Endothelial cell of umbilical vein (primary cell): Measurements from ENCODE around the gene ATF7IP. TPM values are rescaled to one million over a fixed set of nuclear protein-coding genes. Genes with fewer than 3 reads are reported as not detected.
"Not testable (repeated sequence)": the region's sequence is repeated elsewhere in the genome, so short reads cannot be mapped to it uniquely, and the experiment has no call there.

ENCODE experiments used
- BruUV-seq: library from RNA; stranded (reverse); fragments of 400-500 nt; replicated peaks from 2 replicates; lab custom pipeline; 2021; lab: Mats Ljungman, UMichigan
- CTCF ChIA-PET: fragments of 300-600, 350-600 bp; sonication (Branson Sonifier 250); formaldehyde crosslinking; loops from one replicate; lab custom pipeline; 2021; ENCODE audit warnings: antibody characterized with exemption, inconsistent platforms; lab: Charles Lee
- POLR2A ChIA-PET: fragments of 300-600, 350-600 bp; sonication (Branson Sonifier 250); formaldehyde crosslinking; loops from one replicate; lab custom pipeline; 2021; ENCODE audit warnings: antibody characterized with exemption, inconsistent platforms; lab: Charles Lee
- DNase-seq: peaks from one replicate; pipeline ENCODE4 v3.0.0-alpha.2; 2011; ENCODE audit warnings: low read depth, low spot score
- FAIRE-seq: peaks from 2 replicates; lab custom pipeline; 2011; peaks lifted over from hg19 to GRCh38; lab: Jason Lieb, UNC
- H2AFZ ChIP-seq: 2 replicates; pipeline ENCODE4 v1.6.0; 2012; ENCODE audit warnings: low read depth, low read length, control low read depth, inconsistent platforms
- H3K27ac ChIP-seq: 2 replicates; pipeline ENCODE4 v1.5.1; 2011; ENCODE audit warnings: low read depth, mild to moderate bottlenecking, control low read depth, low read length, moderate library complexity; ENCODE audit not compliant: insufficient read depth
- H3K27me3 ChIP-seq, 2 experiments: 2 replicates each; pipeline versions ENCODE4 v1.6.0 to v1.6.1; 2011; ENCODE audit warnings: low read length in 2 of 2, mixed read lengths in 1 of 2; ENCODE audit not compliant: control insufficient read depth in 2 of 2, insufficient read depth in 2 of 2
- H3K36me3 ChIP-seq, 2 experiments: 2 replicates in 1 of 2; 3 replicates in 1 of 2; pipeline ENCODE4 v1.5.1; 2011; ENCODE audit warnings: low read length in 2 of 2, mild to moderate bottlenecking in 1 of 2, moderate library complexity in 1 of 2; ENCODE audit not compliant: control insufficient read depth in 2 of 2, insufficient read depth in 2 of 2; ENCODE audit errors: extremely low read depth in 1 of 2
- H3K4me1 ChIP-seq: 3 replicates; pipeline ENCODE4 v1.5.1; 2011; ENCODE audit warnings: mild to moderate bottlenecking, low read length; ENCODE audit not compliant: control insufficient read depth, insufficient read depth; ENCODE audit errors: extremely low read depth
- H3K4me2 ChIP-seq: 2 replicates; pipeline ENCODE4 v1.6.1; 2011; ENCODE audit warnings: low read length, control low read depth, mixed read lengths; ENCODE audit not compliant: insufficient read depth
- H3K4me3 ChIP-seq, 3 experiments: fragments of 200-600 bp in 1 of 3; sonication (generic), shearing (Covaris generic) in 1 of 3; replicated peaks in 1 of 3; 2 replicates each; pipeline ENCODE4 v1.5.1; 2011 to 2016; ENCODE audit warnings: control low read depth in 3 of 3, low read length in 3 of 3, mild to moderate bottlenecking in 2 of 3, inconsistent platforms in 1 of 3, low read depth in 1 of 3, moderate library complexity in 1 of 3; ENCODE audit not compliant: insufficient read depth in 1 of 3
- H3K79me2 ChIP-seq: 2 replicates; pipeline ENCODE4 v1.6.0; 2012; ENCODE audit warnings: low read length, inconsistent platforms; ENCODE audit not compliant: control insufficient read depth, insufficient read depth
- H3K9ac ChIP-seq: replicated peaks from 2 replicates; pipeline ENCODE3; 2011; ENCODE audit warnings: low read length, control low read depth; ENCODE audit not compliant: insufficient read depth; ENCODE audit errors: extremely low read depth
- H3K9me1 ChIP-seq: replicated peaks from 3 replicates; pipeline ENCODE4 v1.6.0; 2011; ENCODE audit warnings: mild to moderate bottlenecking, low read length; ENCODE audit not compliant: control insufficient read depth, insufficient read depth; ENCODE audit errors: extremely low read depth
- H3K9me3 ChIP-seq: replicated peaks from 2 replicates; pipeline ENCODE4 v1.5.1; 2012; ENCODE audit warnings: low read length, inconsistent platforms; ENCODE audit not compliant: control insufficient read depth, insufficient read depth
- H4K20me1 ChIP-seq: replicated peaks from 2 replicates; pipeline ENCODE3; 2011; ENCODE audit warnings: mild to moderate bottlenecking, low read length; ENCODE audit not compliant: control insufficient read depth, insufficient read depth; ENCODE audit errors: extremely low read depth
- CTCF ChIP-seq, 2 donors: IDR thresholded peaks; 1 replicate in 1 of 2; 2 replicates in 1 of 2; pipeline ENCODE4 v1.5.1; 2011; ENCODE audit warnings: low read length in 2 of 2, mild to moderate bottlenecking in 2 of 2, moderate library complexity in 2 of 2, control low read depth in 1 of 2, inconsistent platforms in 1 of 2, low read depth in 1 of 2; ENCODE audit not compliant: insufficient read depth in 1 of 2; ENCODE audit errors: extremely low read depth in 1 of 2
- EZH2 ChIP-seq: IDR thresholded peaks from 2 replicates; pipeline ENCODE4 v1.6.1; 2012; ENCODE audit warnings: borderline replicate concordance, low read depth, mild to moderate bottlenecking, moderate library complexity, low read length, inconsistent platforms; ENCODE audit not compliant: severe bottlenecking
- GATA2 ChIP-seq: IDR thresholded peaks from 2 replicates; pipeline ENCODE4 v1.7.0; 2011; ENCODE audit warnings: low read depth, mild to moderate bottlenecking, moderate library complexity, mixed read lengths, low read length; ENCODE audit not compliant: insufficient read length, insufficient read depth
- JUN ChIP-seq: IDR thresholded peaks from 2 replicates; pipeline ENCODE4 v1.6.1; 2011; ENCODE audit warnings: borderline replicate concordance, low read depth; ENCODE audit not compliant: insufficient read length, insufficient read depth
- MAX ChIP-seq: IDR thresholded peaks from 2 replicates; pipeline ENCODE4 v1.6.1; 2011; ENCODE audit not compliant: insufficient read depth, insufficient read length
- MYC ChIP-seq: IDR thresholded peaks from one replicate; pipeline ENCODE4 v1.6.1; 2011; ENCODE audit warnings: mild to moderate bottlenecking, low read depth, low read length
- POLR2AphosphoS5 ChIP-seq: IDR thresholded peaks from 2 replicates; pipeline ENCODE4 v1.6.1; 2012; ENCODE audit warnings: low read depth, mild to moderate bottlenecking, control low read depth, low read length, moderate library complexity; ENCODE audit not compliant: insufficient read depth
- dilution Hi-C: fragments of 300-500 bp; cut with MboI; formaldehyde crosslinking; loops from one replicate; pipeline ENCODE4 v1.15.0; 2019; ENCODE audit warnings: low sequenced_read_pairs; ENCODE audit not compliant: extremely low pct_ligation_motif_present
- intact Hi-C: fragments of 100-400 bp; cut with micrococcal nuclease; formaldehyde crosslinking; loops from one replicate; pipeline ENCODE4 v1.10.0; 2022
- polyA plus RNA-seq, 4 experiments: library from polyadenylated mRNA; depleted of rRNA in 3 of 4; stranded (reverse) in 3 of 4; unstranded in 1 of 4; fragments of >200 nt; gene quantifications; 2 replicates each; pipeline versions ENCODE4 v1.2.1 to v1.2.3, GENCODE V29; 2011 to 2012; ENCODE audit warnings: missing spikeins in 1 of 4
- total RNA-seq: library from RNA; stranded (reverse); gene quantifications from 2 replicates; pipeline ENCODE4 v1.2.3, GENCODE V29; 2021

Gene ATF7IP
- total and polyA plus RNA-seq, 2 donors (not counting 3 experiments of a cell fraction or from before 2014, with no cell fraction given) = 14.5 to 73.5 TPM

- no peak overlapping the region for H2AFZ ChIP-seq
- H3K27ac ChIP-seq = no peak overlapping the region
- dilution Hi-C loops (no loop called here), intact Hi-C loops (loop anchor here (2.0 to 5.0 kb wide), 2 partner anchors 13 to 36 kb away; partner anchors contain the start of gene ATF7IP)
- H3K9me3 ChIP-seq = no peaks in the 10 kb centered on the region
- no peak overlapping the region for H3K4me2 ChIP-seq
- FAIRE-seq = peak; percentile 70
- H4K20me1 ChIP-seq = peaks cover 4% of the 10 kb centered on the region
- H3K36me3 ChIP-seq = no peaks in the 10 kb centered on the region
- DNase-seq = peak; percentile 77
- peaks cover 78% of the 10 kb centered on the region for H3K79me2 ChIP-seq
- no TSS peak for BruUV-seq
- peaks cover 16% of the 10 kb centered on the region for H3K4me1 ChIP-seq
- CTCF ChIA-PET = interaction anchor here (1.6 to 2.3 kb wide), 3 partner anchors 15 to 38 kb away, joined by 4 to 9 read pairs (median 6); partner anchors contain the start of gene ATF7IP
- no peaks in the 10 kb centered on the region for H3K27me3 ChIP-seq
- H3K9ac ChIP-seq = no peak overlapping the region
- H3K4me3 ChIP-seq = no peak overlapping the region
- POLR2A ChIA-PET = no interaction called here
- no peaks in the 10 kb centered on the region for H3K9me1 ChIP-seq
- TF ChIP-seq POLR2AphosphoS5 = no peak
- no peak for TF ChIP-seq MYC
- no peak for TF ChIP-seq JUN
- TF ChIP-seq GATA2 = no peak
- no peak for TF ChIP-seq EZH2
- TF ChIP-seq CTCF (IDR thresholded peaks at IDR 0.05; ENCODE audit: extremely low read depth in 1 of 2, insufficient read depth in 1 of 2, low read depth in 1 of 2, low read length in 2 of 2) = no peak
- TF ChIP-seq MAX = no peak
Observed at GRCh38 chr12:14403711-14404196, 38.3 kb downstream of the ATF7IP start.

GRCh38 chr12:14405407-14405806 lies 39.9 kb downstream of the ATF7IP start:
- FAIRE-seq, H3K36me3 ChIP-seq, H3K27ac ChIP-seq, H3K4me3 ChIP-seq, H3K4me1 ChIP-seq, BruUV-seq, H3K9ac ChIP-seq, CTCF ChIA-PET, H3K9me1 ChIP-seq, H2AFZ ChIP-seq, intact Hi-C loops, H3K27me3 ChIP-seq, H3K9me3 ChIP-seq, DNase-seq, dilution Hi-C loops, POLR2A ChIA-PET, H3K4me2 ChIP-seq, H4K20me1 ChIP-seq: not testable (repeated sequence)
- H3K79me2 ChIP-seq = peaks cover 79% of the 10 kb centered on the region
